Measurements from ENCODE around the gene CADPS. TPM values are rescaled to one million over a fixed set of nuclear protein-coding genes. Genes with fewer than 3 reads are reported as not detected.

Gene CADPS
- total and polyA plus RNA-seq, 7 donors: 1.6 to 12.5 (median 6.2) TPM; not detected in 1

- no peak overlapping the region for H3K4me3 ChIP-seq
- H3K27ac ChIP-seq: no peak overlapping the region
- H3K9me3 ChIP-seq: no peaks in the 10 kb centered on the region
- intact Hi-C loops (cut with DNase I): no loop called here
- no peaks in the 10 kb centered on the region for H3K36me3 ChIP-seq
- no peaks in the 10 kb centered on the region for H3K27me3 ChIP-seq
- H3K4me1 ChIP-seq: no peaks in the 10 kb centered on the region
- no peak for TF ChIP-seq EP300 (IDR thresholded peaks at IDR 0.05)
- no peak for DNase-seq
- 30 to 34% methylated on average over 4 of the region's 4 CpGs for WGBS, 2 donors
These were observed 346.0 kb downstream of the CADPS start for GRCh38 chr3:62529230-62529629.

- Histone ChIP-seq H3K9me3 (no peaks in the 10 kb centered on the region), H3K27ac (no peak overlapping the region), H3K4me3 (no peak overlapping the region), H3K36me3 (no peaks in the 10 kb centered on the region), H3K4me1 (no peaks in the 10 kb centered on the region), H3K27me3 (no peaks in the 10 kb centered on the region)
- TF ChIP-seq POLR2AphosphoS5 (IDR thresholded peaks at IDR 0.05) (no peak), POLR2A (IDR thresholded peaks at IDR 0.05) (no peak), CTCF (IDR thresholded peaks at IDR 0.05) (no peak), EP300 (IDR thresholded peaks at IDR 0.05) (no peak)
- DNase-seq: no peak
- WGBS, 2 donors: 82 to 85% methylated on average over 4 of the region's 4 CpGs
- intact Hi-C loops (cut with DNase I): no loop called here
These were observed 347.7 kb downstream of the CADPS start for GRCh38 chr3:62527474-62527873.

- intact Hi-C loops (cut with DNase I): no loop called here
- WGBS, 2 donors: 74 to 82% methylated on average over 3 of the region's 3 CpGs
These were observed 349.9 kb downstream of the CADPS start for GRCh38 chr3:62525281-62525680.

GRCh38 chr3:62523672-62524071 lies 351.5 kb downstream of the CADPS start:
- no peak overlapping the region for H3K27ac ChIP-seq
- H3K4me1 ChIP-seq: no peaks in the 10 kb centered on the region
- H3K4me3 ChIP-seq: no peak overlapping the region
- no peaks in the 10 kb centered on the region for H3K36me3 ChIP-seq
- DNase-seq: no peak
- TF ChIP-seq CTCF (IDR thresholded peaks at IDR 0.05) (no peak), POLR2AphosphoS5 (IDR thresholded peaks at IDR 0.05) (no peak)
- WGBS, 2 donors: 82 to 90% methylated on average over 4 of the region's 4 CpGs
- intact Hi-C loops (cut with DNase I): no loop called here
- H3K9me3 ChIP-seq: no peaks in the 10 kb centered on the region
- H3K27me3 ChIP-seq: no peaks in the 10 kb centered on the region

More at GRCh38 chr3:62525281-62525680, 349.9 kb downstream of the CADPS start:
- DNase-seq: no peak
- H3K9me3 ChIP-seq: no peaks in the 10 kb centered on the region
- TF ChIP-seq EP300 (IDR thresholded peaks at IDR 0.05) (no peak), POLR2A (IDR thresholded peaks at IDR 0.05) (no peak), CTCF (IDR thresholded peaks at IDR 0.05) (no peak), POLR2AphosphoS5 (IDR thresholded peaks at IDR 0.05) (no peak)
- H3K4me3 ChIP-seq: no peak overlapping the region
- no peaks in the 10 kb centered on the region for H3K4me1 ChIP-seq
- no peak overlapping the region for H3K27ac ChIP-seq
- no peaks in the 10 kb centered on the region for H3K36me3 ChIP-seq
- no peaks in the 10 kb centered on the region for H3K27me3 ChIP-seq

GRCh38 chr3:62521464-62522105 lies 353.6 kb downstream of the CADPS start:
- H3K27ac ChIP-seq: no peak overlapping the region
- DNase-seq: no peak
- TF ChIP-seq EP300 (IDR thresholded peaks at IDR 0.05) (no peak), POLR2A (IDR thresholded peaks at IDR 0.05) (no peak), CTCF (IDR thresholded peaks at IDR 0.05) (no peak), POLR2AphosphoS5 (IDR thresholded peaks at IDR 0.05) (no peak)

More at GRCh38 chr3:62521464-62522105, 353.6 kb downstream of the CADPS start:
- WGBS, 2 donors: 26 to 77% methylated on average over 8 of the region's 8 CpGs
- H3K9me3 ChIP-seq: no peaks in the 10 kb centered on the region
- intact Hi-C loops (cut with DNase I): no loop called here
- no peak overlapping the region for H3K4me3 ChIP-seq
- no peaks in the 10 kb centered on the region for H3K27me3 ChIP-seq
- no peaks in the 10 kb centered on the region for H3K4me1 ChIP-seq
- no peaks in the 10 kb centered on the region for H3K36me3 ChIP-seq

Data from sigmoid colon (tissue), 7 donors.